Neuronal stem cell (in vitro differentiated cells): ENCODE data around the gene RPUSD1.
A peak's percentile ranks its signal among the peaks of the same experiment; 100 is the strongest.

Experiments used
- DNase-seq: peaks from one replicate; pipeline ENCODE4 v3.0.0-alpha.2; 2013; ENCODE audit warnings: low spot score
- H2AFZ ChIP-seq: one replicate; pipeline ENCODE4 v1.6.1; 2013; ENCODE audit warnings: mild to moderate bottlenecking, low read length, inconsistent platforms
- H2AK5ac ChIP-seq: 2 replicates; pipeline ENCODE4 v1.6.1; 2013; ENCODE audit warnings: low read depth, mild to moderate bottlenecking, inconsistent platforms, low read length, moderate library complexity, mixed read lengths
- H2BK120ac ChIP-seq: 2 replicates; pipeline ENCODE4 v1.6.1; 2013; ENCODE audit warnings: low read depth, mild to moderate bottlenecking, inconsistent platforms, low read length, moderate library complexity, mixed read lengths
- H2BK12ac ChIP-seq: one replicate; pipeline ENCODE4 v1.6.1; 2013; ENCODE audit warnings: low read length, inconsistent platforms
- H2BK15ac ChIP-seq: 2 replicates; pipeline ENCODE4 v1.6.1; 2013; ENCODE audit warnings: mild to moderate bottlenecking, low read length, inconsistent platforms, mixed read lengths
- H2BK5ac ChIP-seq: one replicate; pipeline ENCODE4 v1.6.1; 2013; ENCODE audit warnings: inconsistent platforms, mild to moderate bottlenecking, low read length, moderate library complexity
- H3K14ac ChIP-seq: one replicate; pipeline ENCODE4 v1.6.1; 2013; ENCODE audit warnings: low read length, inconsistent platforms
- H3K18ac ChIP-seq: 2 replicates; pipeline ENCODE4 v1.6.1; 2013; ENCODE audit warnings: low read length, inconsistent platforms
- H3K23ac ChIP-seq: 2 replicates; pipeline ENCODE4 v1.6.1; 2013; ENCODE audit warnings: low read depth, mild to moderate bottlenecking, mixed read lengths, low read length, inconsistent platforms; ENCODE audit not compliant: poor library complexity
- H3K27ac ChIP-seq: replicated peaks from 3 replicates; pipeline ENCODE4 v1.5.1; 2013; ENCODE audit warnings: low read length, inconsistent platforms
- H3K27me3 ChIP-seq, 3 experiments: 2 replicates each; pipeline ENCODE4 v1.6.1; 2013; ENCODE audit warnings: low read length in 3 of 3, mild to moderate bottlenecking in 2 of 3, inconsistent platforms in 1 of 3, low read depth in 1 of 3, mixed read lengths in 1 of 3, moderate library complexity in 1 of 3; ENCODE audit not compliant: control insufficient read depth in 3 of 3, insufficient read depth in 3 of 3
- H3K36me3 ChIP-seq, 2 donors: replicated peaks in 1 of 2; 2 replicates each; pipeline ENCODE4 v1.6.1; 2013; ENCODE audit warnings: low read length in 2 of 2; ENCODE audit not compliant: control insufficient read depth in 2 of 2, insufficient read depth in 2 of 2
- H3K4ac ChIP-seq: 2 replicates; pipeline ENCODE4 v1.6.1; 2013; ENCODE audit warnings: inconsistent platforms, mild to moderate bottlenecking, low read length, moderate library complexity
- H3K4me1 ChIP-seq, 2 donors: 1 replicate in 1 of 2; 2 replicates in 1 of 2; pipeline ENCODE4 v1.6.1; 2013; ENCODE audit warnings: low read length in 2 of 2, low read depth in 1 of 2; ENCODE audit not compliant: control insufficient read depth in 2 of 2, insufficient read depth in 1 of 2
- H3K4me2 ChIP-seq: one replicate; pipeline ENCODE4 v1.6.1; 2013; ENCODE audit warnings: mild to moderate bottlenecking, low read length, inconsistent platforms; ENCODE audit not compliant: insufficient read depth, poor library complexity, severe bottlenecking
- H3K4me3 ChIP-seq, 2 donors: 2 replicates each; pipeline ENCODE4 v1.5.1; 2013; ENCODE audit warnings: low read length in 2 of 2, mild to moderate bottlenecking in 2 of 2, inconsistent platforms in 1 of 2, moderate library complexity in 1 of 2
- H3K79me1 ChIP-seq: one replicate; pipeline ENCODE4 v1.6.1; 2013; ENCODE audit warnings: low read depth, mild to moderate bottlenecking, inconsistent platforms, low read length, moderate library complexity
- H3K9ac ChIP-seq: one replicate; pipeline ENCODE4 v1.6.1; 2013; ENCODE audit warnings: mild to moderate bottlenecking, low read depth, low read length, inconsistent platforms; ENCODE audit not compliant: poor library complexity
- H3K9me3 ChIP-seq, 2 donors: replicated peaks in 1 of 2; 2 replicates each; pipeline versions ENCODE3 to v1.6.1; 2013; ENCODE audit warnings: low read length in 2 of 2, mild to moderate bottlenecking in 2 of 2, inconsistent platforms in 1 of 2, low read depth in 1 of 2, mixed read lengths in 1 of 2, moderate library complexity in 1 of 2; ENCODE audit not compliant: control insufficient read depth in 2 of 2, insufficient read depth in 1 of 2
- H4K8ac ChIP-seq: one replicate; pipeline ENCODE4 v1.6.1; 2013; ENCODE audit warnings: low read depth, mild to moderate bottlenecking, inconsistent platforms, low read length, moderate library complexity
- H4K91ac ChIP-seq: one replicate; pipeline ENCODE4 v1.6.1; 2013; ENCODE audit warnings: low read length, low read depth, mild to moderate bottlenecking, inconsistent platforms; ENCODE audit not compliant: poor library complexity
- WGBS, 2 donors: extraction: QIAGEN DNeasy Blood & Tissue Kit; methylation state at CpG; one replicate each; pipeline ENCODE4 v1.1.7; 2013; ENCODE audit warnings: missing lambda C conversion rate in 2 of 2, mixed read lengths in 1 of 2; ENCODE audit not compliant: insufficient read length in 2 of 2, insufficient replicate concordance in 1 of 2; ENCODE audit errors: extremely low coverage in 2 of 2; 5-methylcytosine and 5-hydroxymethylcytosine counted together

The RPUSD1 gene

GRCh38 chr16:762595-763268 is 25.4 kb downstream of the RPUSD1 start:
- H3K4ac ChIP-seq: no peak overlapping the region
- H3K4me1 ChIP-seq: peaks cover 8 to 12% of the 10 kb centered on the region in 2 donors
- no peak overlapping the region for H3K4me3 ChIP-seq
- no peak overlapping the region for H3K4me2 ChIP-seq
- no peak for DNase-seq
- no peak overlapping the region for H3K27ac ChIP-seq
- peak overlapping the region; percentile 3 for H4K91ac ChIP-seq
- H3K9me3 ChIP-seq: no peaks in the 10 kb centered on the region
- H2AK5ac ChIP-seq: peak overlapping the region; percentile 97
- H3K27me3 ChIP-seq: peaks cover 0 to 15% (median 0%) of the 10 kb centered on the region in 3 experiments
- H2BK5ac ChIP-seq: peak overlapping the region; percentile 48
- H2BK15ac ChIP-seq: peak overlapping the region; percentile 91
- peak overlapping the region; percentile 74 for H3K18ac ChIP-seq
- no CpG with 5 or more reads among the region's 17 CpGs for WGBS, 2 donors
- H2AFZ ChIP-seq: no peak overlapping the region
- H3K9ac ChIP-seq: no peak overlapping the region
- H3K79me1 ChIP-seq: peaks cover 4% of the 10 kb centered on the region
- H3K14ac ChIP-seq: peak overlapping the region; percentile 56
- H2BK120ac ChIP-seq: peak overlapping the region; percentile 24
- peak overlapping the region; percentile 42 for H2BK12ac ChIP-seq
- H4K8ac ChIP-seq: no peak overlapping the region
- H3K23ac ChIP-seq: no peak overlapping the region
- H3K36me3 ChIP-seq: no peaks in the 10 kb centered on the region

- Histone ChIP-seq H3K27ac (no peak overlapping the region), H3K14ac (no peak overlapping the region), H4K91ac (no peak overlapping the region), H3K23ac (peak overlapping the region; percentile 10), H2AFZ (no peak overlapping the region), H3K18ac (peak overlapping the region; percentile 88), H3K79me1 (peaks cover 4% of the 10 kb centered on the region), H2AK5ac (peak overlapping the region; percentile 97), H3K9ac (no peak overlapping the region), H3K4me3 (no peak overlapping the region), H2BK12ac (peak overlapping the region; percentile 24), H3K4ac (peak overlapping the region; percentile 66), H2BK120ac (peak overlapping the region; percentile 72), H2BK5ac (peak overlapping the region; percentile 48), H3K27me3 (peaks cover 0 to 15% (median 0%) of the 10 kb centered on the region in 3 experiments), H4K8ac (no peak overlapping the region), H2BK15ac (peak overlapping the region; percentile 99), H3K36me3 (no peaks in the 10 kb centered on the region), H3K4me2 (no peak overlapping the region), H3K9me3 (peaks cover 0 to 2% of the 10 kb centered on the region in 2 donors), H3K4me1 (peaks cover 11 to 12% of the 10 kb centered on the region in 2 donors)
- no peak for DNase-seq
- WGBS, 2 donors: no CpG with 5 or more reads among the region's 22 CpGs
These were observed 26.3 kb downstream of the RPUSD1 start for GRCh38 chr16:761625-762513.

DNA sequence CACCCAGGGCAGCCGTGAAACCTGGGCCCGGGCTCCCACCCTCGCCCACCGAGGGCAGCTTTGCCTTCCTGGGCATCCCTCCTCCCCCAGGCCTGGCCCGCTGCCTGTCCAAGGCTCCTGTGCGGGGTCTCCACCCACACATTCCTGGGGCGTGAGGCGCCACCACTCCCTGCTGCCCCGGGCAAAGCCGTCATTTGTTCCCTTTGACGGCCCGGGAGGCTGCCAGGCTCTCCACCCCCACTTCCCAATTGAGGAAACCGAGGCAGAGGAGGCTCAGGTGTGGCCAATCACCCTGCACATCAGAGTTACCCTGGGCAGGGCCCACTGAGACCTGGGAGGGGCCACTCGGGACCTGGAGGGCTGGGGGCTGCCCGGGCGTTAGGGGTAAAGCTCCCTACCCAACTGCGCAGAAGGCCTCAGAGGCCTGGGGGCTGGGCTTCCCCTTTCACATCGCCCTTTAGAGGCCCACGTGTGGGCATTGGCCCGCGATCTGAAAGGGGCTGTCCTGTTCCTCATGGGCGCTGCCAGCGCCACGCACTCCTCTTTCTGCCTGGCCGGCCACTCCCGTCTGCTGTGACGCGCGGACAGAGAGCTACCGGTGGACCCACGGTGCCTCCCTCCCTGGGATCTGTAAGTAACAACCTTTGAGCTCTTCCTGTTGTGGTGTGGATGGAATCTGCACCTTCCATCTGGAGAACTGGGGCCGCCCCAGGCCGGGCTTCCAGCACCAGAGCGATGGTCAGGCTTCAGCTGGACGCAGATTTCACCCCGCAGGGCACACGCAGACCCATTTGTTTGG is 27.4 kb downstream of the RPUSD1 start, which contains the start of gene MSLN:
Gene MSLN (plus strand): TSS at position 190 of the 799 bp plus-strand sequence. CDS start 1,947 bp downstream, outside the sequence.
- peak within 1 kb of the TSS; percentile 61 for H2AFZ ChIP-seq
- peaks cover 11 to 12% of the 10 kb centered on the region in 2 donors for H3K4me1 ChIP-seq
- peak within 1 kb of the TSS; percentile 50 for H3K9ac ChIP-seq
- H4K91ac ChIP-seq: peak within 1 kb of the TSS; percentile 53
- no peak within 1 kb of the TSS for H3K4me2 ChIP-seq
- H3K23ac ChIP-seq: peak within 1 kb of the TSS; percentile 44
- H2AK5ac ChIP-seq: peak within 1 kb of the TSS; percentile 91
- no CpG with 5 or more reads among the region's 37 CpGs for WGBS, 2 donors
- no peak within 1 kb of the TSS for H3K27ac ChIP-seq
- H3K14ac ChIP-seq: peak within 1 kb of the TSS; percentile 63
- H2BK12ac ChIP-seq: peak within 1 kb of the TSS; percentile 98
- H3K4ac ChIP-seq: peak within 1 kb of the TSS; percentile 95
- H2BK120ac ChIP-seq: peak within 1 kb of the TSS; percentile 89
- no peak for DNase-seq
- H3K18ac ChIP-seq: peak within 1 kb of the TSS; percentile 94
- H3K27me3 ChIP-seq: peaks cover 0 to 15% (median 0%) of the 10 kb centered on the region in 3 experiments
- no peak within 1 kb of the TSS for H3K4me3 ChIP-seq
- peaks cover 4% of the 10 kb centered on the region for H3K79me1 ChIP-seq
- no peaks in the 10 kb centered on the region for H3K36me3 ChIP-seq
- peak within 1 kb of the TSS; percentile 17 for H4K8ac ChIP-seq
- H3K9me3 ChIP-seq: peaks cover 3 to 9% of the 10 kb centered on the region in 2 donors
- H2BK15ac ChIP-seq: peak within 1 kb of the TSS; percentile 99
- peak within 1 kb of the TSS; percentile 66 for H2BK5ac ChIP-seq
